A673 (cell line): ENCODE data around the gene EFNA3. TPM values are rescaled to one million over a fixed set of nuclear protein-coding genes. Genes with fewer than 3 reads are reported as not detected.

Experiments
- BruUV-seq: library from RNA; stranded (reverse); fragments of 400-500 nt; replicated peaks from 2 replicates; lab custom pipeline; 2021; lab: Mats Ljungman, UMichigan
- CTCF ChIA-PET: fragments of 300-600 bp; sonication (Branson Sonifier 250); formaldehyde crosslinking; loops from one replicate; lab custom pipeline; 2022; ENCODE audit warnings: antibody characterized with exemption; lab: Charles Lee
- POLR2A ChIA-PET: fragments of 300-600 bp; sonication (Branson Sonifier 250); formaldehyde crosslinking; loops from one replicate; lab custom pipeline; 2022; ENCODE audit warnings: antibody characterized with exemption; ENCODE audit not compliant: low non-redundant PET; lab: Charles Lee
- DNase-seq: peaks from one replicate; pipeline ENCODE4 v3.0.0-alpha.2; 2015; ENCODE audit warnings: low spot score
- H3K27ac ChIP-seq: fragments of 200-600 bp; sonication (generic); 2 replicates; pipeline ENCODE4 v1.5.1; 2016; ENCODE audit warnings: mixed run types, low read depth, mild to moderate bottlenecking, mixed read lengths, antibody characterized with exemption, low read length; ENCODE audit not compliant: poor library complexity, severe bottlenecking
- H3K27me3 ChIP-seq: fragments of 200-600 bp; sonication (generic); replicated peaks from 2 replicates; pipeline ENCODE4 v1.6.1; 2017; ENCODE audit warnings: mixed run types, low read depth, mild to moderate bottlenecking, mixed read lengths, antibody characterized with exemption, low read length; ENCODE audit not compliant: insufficient read depth, poor library complexity
- H3K36me3 ChIP-seq: fragments of 200-600 bp; sonication (generic); 2 replicates; pipeline ENCODE4 v1.6.1; 2016; ENCODE audit warnings: mixed run types, mild to moderate bottlenecking, mixed read lengths, antibody characterized with exemption, low read length; ENCODE audit not compliant: insufficient read depth, poor library complexity, severe bottlenecking
- H3K4me1 ChIP-seq: fragments of 200-600 bp; sonication (generic); 2 replicates; pipeline ENCODE4 v1.6.1; 2017; ENCODE audit warnings: mixed run types, mild to moderate bottlenecking, mixed read lengths, antibody characterized with exemption, low read length; ENCODE audit not compliant: insufficient read depth, poor library complexity, severe bottlenecking
- H3K4me3 ChIP-seq: fragments of 200-600 bp; sonication (generic); 2 replicates; pipeline ENCODE4 v1.5.1; 2016; ENCODE audit warnings: low read depth, mixed run types, mild to moderate bottlenecking, mixed read lengths, low read length; ENCODE audit not compliant: poor library complexity, severe bottlenecking
- H3K9me3 ChIP-seq: fragments of 200-600 bp; sonication (generic); 2 replicates; pipeline ENCODE4 v1.6.1; 2016; ENCODE audit warnings: mixed run types, low read depth, mild to moderate bottlenecking, mixed read lengths, antibody characterized with exemption, low read length; ENCODE audit not compliant: poor library complexity, severe bottlenecking
- CTCF ChIP-seq: fragments of 300-800, 200-600 bp; sonication (generic); conservative IDR thresholded peaks from 2 replicates; pipeline ENCODE4 v1.5.1; 2017; ENCODE audit warnings: low read depth, mild to moderate bottlenecking, antibody characterized with exemption, low read length, moderate library complexity, mixed read lengths
- EZH2 ChIP-seq: fragments of 200-600 bp; sonication (generic); IDR thresholded peaks from 2 replicates; pipeline ENCODE4 v1.6.1; 2017; ENCODE audit warnings: borderline replicate concordance, low read depth, mild to moderate bottlenecking, mixed read lengths, antibody characterized with exemption, low read length; ENCODE audit not compliant: poor library complexity, severe bottlenecking
- intact Hi-C: fragments of 100-400 bp; cut with micrococcal nuclease; formaldehyde crosslinking; loops from one replicate; pipeline ENCODE4 v1.10.0; 2022; ENCODE audit not compliant: unreplicated experiment
- total RNA-seq: library from RNA; stranded (reverse); gene quantifications from 2 replicates; pipeline ENCODE4 v1.2.3, GENCODE V29; 2021

The EFNA3 gene
- total RNA-seq, 1 experiment from 2014 or later = 5.8 TPM

GRCh38 chr1:155110381-155110780 is 31.7 kb downstream of the EFNA3 start:
- no peak for TF ChIP-seq EZH2
- no peak for TF ChIP-seq CTCF
- BruUV-seq = no TSS peak
- Histone ChIP-seq H3K4me1 (no peaks in the 10 kb centered on the region), H3K9me3 (no peaks in the 10 kb centered on the region), H3K4me3 (no peak overlapping the region), H3K36me3 (no peaks in the 10 kb centered on the region), H3K27ac (no peak overlapping the region), H3K27me3 (no peaks in the 10 kb centered on the region)
- no peak for DNase-seq
- intact Hi-C loops = no loop called here
- POLR2A ChIA-PET = no interaction called here
- CTCF ChIA-PET = no interaction called here

GRCh38 chr1:155110826-155111225 is 32.2 kb downstream of the EFNA3 start:
- POLR2A ChIA-PET = no interaction called here
- intact Hi-C loops = no loop called here
- no peaks in the 10 kb centered on the region for H3K27me3 ChIP-seq
- H3K4me1 ChIP-seq = no peaks in the 10 kb centered on the region
- no peak for DNase-seq
- TF ChIP-seq EZH2 = no peak
- no peak for TF ChIP-seq CTCF
- H3K36me3 ChIP-seq = no peaks in the 10 kb centered on the region
- no TSS peak for BruUV-seq
- H3K9me3 ChIP-seq = no peaks in the 10 kb centered on the region
- no peak overlapping the region for H3K27ac ChIP-seq
- CTCF ChIA-PET = no interaction called here
- H3K4me3 ChIP-seq = no peak overlapping the region

- BruUV-seq = no TSS peak
- DNase-seq = no peak
- CTCF ChIA-PET = interaction anchor here (0.6 kb wide), 1 partner anchor 158 kb away, joined by 3 read pairs; the partner anchor contains the start of gene PBXIP1
- H3K27ac ChIP-seq = no peak overlapping the region
- H3K9me3 ChIP-seq = no peaks in the 10 kb centered on the region
- no peaks in the 10 kb centered on the region for H3K4me1 ChIP-seq
- TF ChIP-seq EZH2 (no peak), CTCF (no peak)
- intact Hi-C loops = no loop called here
- H3K36me3 ChIP-seq = no peaks in the 10 kb centered on the region
- H3K4me3 ChIP-seq = no peak overlapping the region
- POLR2A ChIA-PET = no interaction called here
- H3K27me3 ChIP-seq = no peaks in the 10 kb centered on the region
Measured at GRCh38 chr1:155113450-155113980, 34.9 kb downstream of the EFNA3 start.
